ENCODE data around the gene SCN2A. TPM values are rescaled to one million over a fixed set of nuclear protein-coding genes. Genes with fewer than 3 reads are reported as not detected.

The SCN2A gene
- total RNA-seq, 4 donors from 2014 or later = 0.12 to 1.3 (median 0.64) TPM

GRCh38 chr2:165237056-165237455, 2.2 kb upstream of the SCN2A start:
- Histone ChIP-seq H3K4me1 (no peaks in the 10 kb centered on the region), H3K27ac (no peak overlapping the region), H3K36me3 (no peaks in the 10 kb centered on the region), H3K4me3 (no peak overlapping the region), H3K9me3 (no peaks in the 10 kb centered on the region), H3K27me3 (no peaks in the 10 kb centered on the region)
- ATAC-seq = no peak
- 2 to 39% methylated on average over 2 of the region's 2 CpGs for WGBS, 2 donors (ENCODE audit: low coverage in 1 of 2)
- TF ChIP-seq EP300 (IDR thresholded peaks at IDR 0.05) (no peak), POLR2AphosphoS5 (IDR thresholded peaks at IDR 0.05) (no peak), POLR2A (IDR thresholded peaks at IDR 0.05) (no peak)
- TF ChIP-seq, protein P1, sequence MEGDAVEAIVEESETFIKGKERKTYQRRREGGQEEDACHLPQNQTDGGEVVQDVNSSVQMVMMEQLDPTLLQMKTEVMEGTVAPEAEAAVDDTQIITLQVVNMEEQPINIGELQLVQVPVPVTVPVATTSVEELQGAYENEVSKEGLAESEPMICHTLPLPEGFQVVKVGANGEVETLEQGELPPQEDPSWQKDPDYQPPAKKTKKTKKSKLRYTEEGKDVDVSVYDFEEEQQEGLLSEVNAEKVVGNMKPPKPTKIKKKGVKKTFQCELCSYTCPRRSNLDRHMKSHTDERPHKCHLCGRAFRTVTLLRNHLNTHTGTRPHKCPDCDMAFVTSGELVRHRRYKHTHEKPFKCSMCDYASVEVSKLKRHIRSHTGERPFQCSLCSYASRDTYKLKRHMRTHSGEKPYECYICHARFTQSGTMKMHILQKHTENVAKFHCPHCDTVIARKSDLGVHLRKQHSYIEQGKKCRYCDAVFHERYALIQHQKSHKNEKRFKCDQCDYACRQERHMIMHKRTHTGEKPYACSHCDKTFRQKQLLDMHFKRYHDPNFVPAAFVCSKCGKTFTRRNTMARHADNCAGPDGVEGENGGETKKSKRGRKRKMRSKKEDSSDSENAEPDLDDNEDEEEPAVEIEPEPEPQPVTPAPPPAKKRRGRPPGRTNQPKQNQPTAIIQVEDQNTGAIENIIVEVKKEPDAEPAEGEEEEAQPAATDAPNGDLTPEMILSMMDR (IDR thresholded peaks at IDR 0.05) = no peak

- Histone ChIP-seq H3K27me3 (no peaks in the 10 kb centered on the region), H3K4me1 (no peaks in the 10 kb centered on the region), H3K27ac (no peak overlapping the region), H3K4me3 (no peak overlapping the region), H3K9me3 (no peaks in the 10 kb centered on the region), H3K36me3 (no peaks in the 10 kb centered on the region)
- no peak for TF ChIP-seq POLR2AphosphoS5 (IDR thresholded peaks at IDR 0.05)
- TF ChIP-seq, protein P1 (IDR thresholded peaks at IDR 0.05) = no peak
- no peak for TF ChIP-seq EP300 (IDR thresholded peaks at IDR 0.05)
- TF ChIP-seq POLR2A (IDR thresholded peaks at IDR 0.05) = no peak
- no peak for ATAC-seq
- WGBS, 2 donors (ENCODE audit: low coverage in 1 of 2) = 5 to 8% methylated on average over 3 of the region's 3 CpGs
Observed at GRCh38 chr2:165238295-165238694, 919 bp upstream of the SCN2A start.

- ATAC-seq = no peak
- TF ChIP-seq POLR2A (IDR thresholded peaks at IDR 0.05) (no peak), EP300 (IDR thresholded peaks at IDR 0.05) (no peak), POLR2AphosphoS5 (IDR thresholded peaks at IDR 0.05) (no peak)
- TF ChIP-seq, protein P1 (IDR thresholded peaks at IDR 0.05) = no peak
- no peaks in the 10 kb centered on the region for H3K4me1 ChIP-seq
- no peak overlapping the region for H3K4me3 ChIP-seq
- no peaks in the 10 kb centered on the region for H3K27me3 ChIP-seq
- no peaks in the 10 kb centered on the region for H3K36me3 ChIP-seq
- no peaks in the 10 kb centered on the region for H3K9me3 ChIP-seq
- whole genome bisulfite sequencing, 2 donors (ENCODE audit: low coverage in 1 of 2) = 43 to 56% methylated on average over 3 to 4 of the region's 4 CpGs
- no peak overlapping the region for H3K27ac ChIP-seq
Observed at GRCh38 chr2:165239856-165240515, 772 bp downstream of the SCN2A start.

- no peak for ATAC-seq
- Histone ChIP-seq H3K27me3 (no peaks in the 10 kb centered on the region), H3K27ac (no peak overlapping the region), H3K4me3 (no peak overlapping the region), H3K36me3 (no peaks in the 10 kb centered on the region), H3K4me1 (no peaks in the 10 kb centered on the region), H3K9me3 (no peaks in the 10 kb centered on the region)
- TF ChIP-seq, protein P1 (IDR thresholded peaks at IDR 0.05) = no peak
- TF ChIP-seq EP300 (IDR thresholded peaks at IDR 0.05) = no peak
- no peak for TF ChIP-seq POLR2A (IDR thresholded peaks at IDR 0.05)
- no peak for TF ChIP-seq POLR2AphosphoS5 (IDR thresholded peaks at IDR 0.05)
- 78 to 84% methylated on average over 1 to 2 of the region's 2 CpGs for WGBS, 2 donors (ENCODE audit: low coverage in 1 of 2)
Observed at GRCh38 chr2:165240916-165241315, 1.7 kb downstream of the SCN2A start.

- WGBS, 2 donors (ENCODE audit: low coverage in 1 of 2) = 29 to 33% methylated on average over 3 to 5 of the region's 5 CpGs
- ATAC-seq = no peak
- H3K27ac ChIP-seq = no peak overlapping the region
Observed at GRCh38 chr2:165245081-165245793, 6.0 kb downstream of the SCN2A start.

More at GRCh38 chr2:165245081-165245793, 6.0 kb downstream of the SCN2A start:
- TF ChIP-seq POLR2A (IDR thresholded peaks at IDR 0.05) (no peak), POLR2AphosphoS5 (IDR thresholded peaks at IDR 0.05) (no peak), EP300 (IDR thresholded peaks at IDR 0.05) (no peak)
- TF ChIP-seq, protein P1 (IDR thresholded peaks at IDR 0.05) = no peak
- Histone ChIP-seq H3K4me3 (no peak overlapping the region), H3K36me3 (no peaks in the 10 kb centered on the region), H3K4me1 (no peaks in the 10 kb centered on the region), H3K9me3 (no peaks in the 10 kb centered on the region), H3K27me3 (no peaks in the 10 kb centered on the region)
